ENCODE results near the gene MIEN1.
"Not testable (repeated sequence)": the region's sequence is repeated elsewhere in the genome, so short reads cannot be mapped to it uniquely, and the experiment has no call there.

Gene MIEN1

GRCh38 chr17:39716073-39716818 is 14.1 kb downstream of the MIEN1 start:
- DNase-seq (ENCODE audit: low spot score) = no peak

GRCh38 chr17:39715375-39716072 is 14.8 kb downstream of the MIEN1 start:
- no peak for DNase-seq (ENCODE audit: low spot score)

GRCh38 chr17:39714234-39714633 is 16.1 kb downstream of the MIEN1 start:
- DNase-seq (ENCODE audit: low spot score) = no peak

- no peak for DNase-seq (ENCODE audit: low spot score)
Observed at GRCh38 chr17:39711851-39712250, 18.5 kb downstream of the MIEN1 start.

- not testable (repeated sequence) for DNase-seq (ENCODE audit: low spot score)
Observed at GRCh38 chr17:39711071-39711470, 19.3 kb downstream of the MIEN1 start.

GRCh38 chr17:39709998-39710964 is 20.1 kb downstream of the MIEN1 start:
- no peak for DNase-seq (ENCODE audit: low spot score)

GRCh38 chr17:39709319-39709997 is 20.9 kb downstream of the MIEN1 start:
- no peak for DNase-seq (ENCODE audit: low spot score)

GRCh38 chr17:39706921-39707337 is 23.4 kb downstream of the MIEN1 start:
- no peak for DNase-seq (ENCODE audit: low spot score)

GRCh38 chr17:39706383-39706782 is 23.9 kb downstream of the MIEN1 start:
- no peak for DNase-seq (ENCODE audit: low spot score)

- DNase-seq (ENCODE audit: low spot score) = peak; percentile 70
Observed at GRCh38 chr17:39705786-39706348, 24.5 kb downstream of the MIEN1 start.

- no peak for DNase-seq (ENCODE audit: low spot score)
Observed at GRCh38 chr17:39704821-39705551, 25.3 kb downstream of the MIEN1 start.

GRCh38 chr17:39703913-39704312 is 26.4 kb downstream of the MIEN1 start:
- no peak for DNase-seq (ENCODE audit: low spot score)

GRCh38 chr17:39702901-39703893 is 27.1 kb downstream of the MIEN1 start:
- DNase-seq (ENCODE audit: low spot score) = no peak

- no peak for DNase-seq (ENCODE audit: low spot score)
Observed at GRCh38 chr17:39701784-39702422, 28.4 kb downstream of the MIEN1 start.

GRCh38 chr17:39701012-39701783 is 29.1 kb downstream of the MIEN1 start:
- DNase-seq (ENCODE audit: low spot score) = peak; percentile 41

- DNase-seq (ENCODE audit: low spot score) = no peak
Observed at GRCh38 chr17:39700148-39700987, 30.0 kb downstream of the MIEN1 start.

GRCh38 chr17:39699818-39700147 is 30.5 kb downstream of the MIEN1 start, which contains the start of gene ERBB2:
Gene ERBB2 (plus strand): TSS chr17:39700064. CDS start chr17:39700239, 175 bp downstream.
- DNase-seq (ENCODE audit: low spot score) = peak; percentile 86
